Umbilical cord (tissue), 2 donors: ENCODE results near the gene ZCCHC14. TPM values are rescaled to one million over a fixed set of nuclear protein-coding genes. Genes with fewer than 3 reads are reported as not detected.

Experiments
- DNase-seq: peaks from one replicate; pipeline ENCODE4 v3.0.0-alpha.2; 2015; ENCODE audit warnings: low spot score
- total RNA-seq: library from RNA; depleted of rRNA; stranded (reverse); fragments of >200 nt; gene quantifications from one replicate; pipeline ENCODE4 v1.2.3, GENCODE V29; 2014; ENCODE audit warnings: low replicate concordance; ENCODE audit not compliant: insufficient read depth

ZCCHC14 gene
- total RNA-seq: 13.7 TPM

DNA sequence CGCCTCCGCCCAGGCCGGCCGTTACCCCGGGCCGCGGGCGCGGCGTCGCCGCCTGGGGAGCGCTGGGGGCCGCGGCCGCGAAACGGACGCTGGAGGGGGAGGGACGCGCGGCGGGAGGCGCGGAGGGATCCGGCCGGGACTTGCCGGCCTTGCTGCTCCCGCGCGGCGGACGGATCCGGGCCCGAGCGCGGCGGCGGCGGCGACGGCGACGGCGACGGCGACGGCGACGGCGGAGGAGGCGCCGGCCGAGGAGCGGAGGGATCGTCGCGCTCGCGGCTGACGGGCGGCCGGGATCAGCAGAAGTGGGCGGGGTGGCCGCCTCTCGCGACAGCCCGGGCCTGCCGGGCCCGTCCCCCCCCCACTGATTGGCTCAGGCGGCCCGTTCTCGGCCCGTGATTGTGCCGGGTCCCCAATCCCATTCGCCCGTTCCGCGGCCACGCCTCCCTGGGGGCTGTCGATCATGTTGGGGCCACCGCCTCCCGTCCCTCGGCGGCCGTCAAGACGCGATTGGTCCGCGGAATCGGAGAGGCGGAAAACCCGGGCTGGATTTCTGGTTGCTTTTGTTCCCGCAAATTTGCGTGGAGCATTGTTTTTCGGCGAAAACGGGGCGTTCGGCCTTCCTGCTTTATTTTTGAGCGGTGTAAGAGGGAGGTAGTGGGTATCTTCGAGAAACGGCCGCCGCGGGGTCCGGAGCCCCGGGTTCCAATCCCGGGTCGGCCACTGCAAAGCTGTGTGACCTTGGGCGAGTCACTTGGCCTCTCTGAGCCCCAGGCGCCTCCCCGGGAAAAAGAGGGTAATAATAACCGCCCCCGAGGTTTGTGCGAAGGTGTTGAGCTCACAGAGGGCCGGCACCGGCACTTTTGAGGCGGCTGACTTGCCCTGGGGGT, at the start of gene ZCCHC14:
ZCCHC14 (minus strand) TSS at position 304 of the 887 bp plus-strand sequence. CDS start 786 bp downstream, outside the sequence.
- DNase-seq: peak; percentile 99

DNA sequence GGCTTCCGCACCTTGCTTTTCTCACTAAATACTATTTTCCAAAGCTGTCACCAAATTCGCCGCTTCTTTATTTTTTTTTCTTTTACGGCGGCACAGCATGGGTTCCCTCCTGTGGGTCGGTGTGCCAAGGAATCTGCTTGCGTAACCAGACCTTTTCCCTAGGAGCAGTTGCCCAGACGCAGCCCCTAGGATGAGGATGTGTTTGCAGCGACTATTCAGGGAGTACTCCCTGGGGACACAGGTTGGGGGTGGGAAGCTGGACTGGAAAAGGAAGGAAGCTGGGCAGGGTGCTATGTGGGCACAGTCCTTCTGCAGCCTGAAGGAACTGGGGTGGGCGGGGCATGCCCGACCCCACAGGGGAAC, 49.0 kb upstream of the ZCCHC14 start:
- no peak for DNase-seq

- peak; percentile 83 for DNase-seq
Measured at GRCh38 chr16:87541147-87541871, 48.5 kb upstream of the ZCCHC14 start.

GRCh38 chr16:87540897-87541146, 48.0 kb upstream of the ZCCHC14 start:
- no peak for DNase-seq

DNA sequence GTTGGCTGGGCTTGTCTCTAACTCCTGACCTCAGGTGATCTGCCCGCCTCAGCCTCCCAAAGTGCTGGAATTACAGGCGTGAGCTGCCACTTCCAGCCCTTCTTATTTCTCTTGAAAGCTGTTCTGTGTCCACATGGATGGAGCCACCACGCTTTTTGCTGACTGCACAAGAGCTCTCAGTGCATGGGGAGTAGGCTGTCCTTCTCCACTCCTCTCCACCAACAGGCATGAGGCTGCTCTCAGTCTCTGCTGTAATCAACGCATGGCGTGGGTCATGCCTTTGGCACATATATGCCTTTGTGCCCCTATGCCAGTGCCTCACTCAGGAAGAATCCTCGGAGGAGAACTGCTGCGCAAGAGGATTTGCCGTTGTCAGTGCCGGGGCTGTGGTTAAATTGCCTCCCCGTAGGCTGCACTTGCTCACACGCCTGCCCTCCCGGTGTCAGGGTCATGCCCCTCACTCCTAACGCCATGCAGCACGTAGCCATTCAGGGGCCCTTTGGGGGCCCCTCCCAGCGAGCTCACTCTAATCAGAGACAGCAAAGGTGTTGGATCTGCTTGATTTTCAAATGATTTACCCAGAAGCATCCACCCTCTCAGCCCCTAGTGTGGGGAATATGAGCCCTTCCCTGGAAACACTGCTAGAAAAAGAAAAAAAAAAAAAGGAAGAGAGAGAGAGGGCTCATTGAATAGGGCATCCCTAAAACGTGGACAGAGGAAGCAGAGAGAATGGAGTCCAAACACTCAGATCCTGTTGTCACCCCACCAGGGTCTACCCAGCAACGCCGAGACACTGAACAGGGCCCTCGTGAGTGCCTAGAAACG, 47.5 kb upstream of the ZCCHC14 start:
- peak; percentile 54 for DNase-seq

- no peak for DNase-seq
Measured at GRCh38 chr16:87539113-87539512, 46.3 kb upstream of the ZCCHC14 start.

DNA sequence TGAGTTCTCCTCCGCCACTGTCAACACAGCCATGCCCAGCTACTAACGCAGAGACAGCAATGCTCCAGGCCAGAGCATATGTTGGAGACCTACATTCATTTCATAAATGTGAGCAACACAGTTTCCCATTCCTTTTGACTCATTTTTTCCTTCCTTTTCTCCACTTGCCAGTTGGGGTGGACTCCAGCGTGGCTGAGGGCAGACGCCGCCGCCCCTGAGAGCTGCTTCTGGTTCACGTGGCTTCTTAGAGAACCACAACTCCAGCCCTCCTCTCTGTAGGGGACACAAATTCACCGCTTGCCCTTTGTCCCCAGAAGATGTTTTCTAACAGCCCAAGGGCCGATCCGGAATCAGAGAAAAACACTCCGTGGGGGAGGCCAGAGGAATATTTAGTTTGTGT, 45.8 kb upstream of the ZCCHC14 start:
- no peak for DNase-seq

- no peak for DNase-seq
Measured at GRCh38 chr16:87538160-87538559, 45.3 kb upstream of the ZCCHC14 start.

GRCh38 chr16:87536795-87537142, 43.9 kb upstream of the ZCCHC14 start:
- DNase-seq: no peak

DNA sequence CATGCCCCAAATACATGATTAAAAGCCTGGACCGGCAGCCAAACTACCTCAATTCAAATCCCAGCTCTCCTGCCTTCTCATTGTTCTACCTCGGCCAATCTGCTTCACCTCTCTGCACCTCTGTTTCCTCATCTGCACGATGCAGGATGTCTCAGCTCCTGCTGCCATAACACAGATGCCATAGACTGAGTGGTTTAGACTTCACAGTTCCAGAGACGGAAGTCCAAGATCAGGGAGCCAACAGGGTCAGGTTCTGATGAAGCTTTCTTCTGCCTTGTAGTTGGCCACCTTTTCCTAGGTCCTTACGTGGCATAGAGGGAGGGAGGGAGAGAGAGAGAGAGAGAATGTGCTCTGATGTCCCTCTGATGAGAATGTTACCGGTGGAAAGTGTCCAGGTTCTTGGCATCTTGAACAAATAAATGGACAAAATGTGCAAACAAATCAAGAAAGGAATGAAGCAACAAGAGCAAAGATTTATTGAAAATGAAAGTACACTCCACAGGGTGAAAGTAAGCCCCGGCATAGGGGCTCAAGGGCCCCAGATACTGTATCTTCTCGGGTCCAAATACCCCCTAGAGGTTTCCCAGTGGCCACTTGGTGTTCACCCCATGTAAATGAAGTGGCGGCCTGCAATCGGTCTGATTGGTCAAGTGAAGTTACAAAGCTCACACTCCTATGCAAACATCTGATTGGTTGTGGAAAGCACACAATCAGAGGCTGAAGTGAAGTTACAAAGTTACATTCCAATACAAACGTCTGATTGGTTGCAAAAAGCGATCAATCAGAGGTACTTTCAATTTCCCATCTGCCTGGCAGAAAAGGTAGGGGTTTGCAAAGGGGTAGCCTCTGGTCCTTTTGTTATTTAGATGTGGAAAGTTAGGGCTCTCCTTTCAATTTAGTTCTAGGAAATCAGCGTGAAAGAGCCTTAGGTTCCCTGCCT, 43.3 kb upstream of the ZCCHC14 start:
- no peak for DNase-seq

DNA sequence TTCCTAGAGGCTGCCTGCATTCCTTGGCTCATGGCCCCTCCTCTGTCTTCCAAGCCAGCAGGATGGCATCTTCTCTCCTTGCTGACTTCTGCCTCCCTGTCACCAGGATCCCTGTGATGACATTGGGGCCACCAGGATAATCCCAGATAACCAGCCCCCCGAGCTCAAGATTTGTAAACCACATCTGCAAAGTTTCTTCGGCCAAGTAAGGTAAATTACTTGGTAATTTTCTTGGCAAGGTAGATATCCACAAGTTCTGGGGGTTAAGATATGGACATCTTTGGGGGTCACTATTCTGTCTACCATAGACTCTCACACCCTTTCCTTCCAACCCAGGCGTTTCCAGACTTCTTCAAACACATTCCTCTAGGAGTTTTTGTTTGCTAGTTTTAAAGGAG, 42.6 kb upstream of the ZCCHC14 start:
- DNase-seq: no peak

- no peak for DNase-seq
Measured at GRCh38 chr16:87534751-87535150, 41.9 kb upstream of the ZCCHC14 start.

GRCh38 chr16:87534030-87534653, 41.3 kb upstream of the ZCCHC14 start:
- no peak for DNase-seq

- no peak for DNase-seq
Measured at GRCh38 chr16:87533061-87533460, 40.2 kb upstream of the ZCCHC14 start.

DNA sequence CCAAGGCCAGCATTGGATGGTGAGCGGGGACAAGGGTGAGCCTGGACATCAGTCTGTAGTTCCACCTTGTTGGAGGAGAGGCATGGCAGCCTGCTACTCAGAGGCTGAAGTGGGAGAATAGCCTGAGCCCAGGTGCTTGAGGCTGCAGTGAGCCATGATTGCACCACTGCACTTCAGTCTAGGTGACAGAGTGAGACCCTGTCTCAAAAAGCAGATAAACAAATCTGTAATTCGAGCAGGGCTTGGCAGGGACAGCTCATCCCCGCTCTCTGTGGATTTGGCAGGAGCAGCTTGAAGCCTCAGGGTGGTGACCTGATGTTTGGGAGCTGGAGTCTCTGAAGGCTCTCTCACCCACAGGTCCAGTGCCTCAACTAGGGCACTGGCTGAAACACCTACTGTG, 38.6 kb upstream of the ZCCHC14 start:
- no peak for DNase-seq

DNA sequence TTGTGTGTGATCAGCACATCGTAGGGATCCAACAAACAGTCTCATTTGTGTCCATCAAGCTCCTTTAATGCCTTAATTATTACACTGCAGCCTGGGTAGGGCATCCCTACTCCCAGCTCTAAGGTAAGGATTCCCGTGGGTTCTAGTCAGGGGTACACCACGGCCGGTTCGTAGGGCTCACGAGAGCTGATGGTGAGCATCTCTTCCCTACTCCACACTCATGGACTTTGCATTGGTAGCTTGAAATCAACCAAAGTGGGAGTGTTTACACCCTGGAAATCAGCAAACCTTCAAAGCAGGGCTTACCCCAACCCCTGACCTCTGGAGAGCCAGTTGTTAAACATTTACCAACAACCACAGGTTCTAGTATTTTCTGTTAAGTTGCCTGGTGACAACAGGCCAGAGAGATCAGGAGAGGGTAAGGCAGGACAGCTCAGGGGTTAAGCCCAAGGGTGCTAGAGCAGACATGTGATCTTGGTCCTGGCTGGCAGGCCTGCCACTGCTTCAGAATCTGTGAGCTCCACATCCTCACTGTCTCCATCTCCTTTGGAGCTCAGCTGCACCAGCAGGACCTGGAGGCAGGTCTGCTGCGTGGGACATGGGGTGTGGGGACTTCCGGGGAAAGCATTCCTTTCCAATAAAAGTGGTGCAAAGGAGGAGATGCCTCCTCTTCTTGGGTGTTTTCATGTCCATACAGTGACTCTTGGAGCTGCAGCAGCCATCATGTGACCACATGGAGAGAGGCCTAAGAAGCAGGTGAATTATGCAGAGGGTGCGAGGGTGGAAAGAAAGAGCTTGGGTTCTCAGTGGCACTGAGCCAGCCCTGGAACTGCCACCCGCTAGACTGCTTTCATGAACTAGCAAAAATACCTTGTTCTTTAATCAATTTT, 36.1 kb upstream of the ZCCHC14 start:
- DNase-seq: no peak

DNA sequence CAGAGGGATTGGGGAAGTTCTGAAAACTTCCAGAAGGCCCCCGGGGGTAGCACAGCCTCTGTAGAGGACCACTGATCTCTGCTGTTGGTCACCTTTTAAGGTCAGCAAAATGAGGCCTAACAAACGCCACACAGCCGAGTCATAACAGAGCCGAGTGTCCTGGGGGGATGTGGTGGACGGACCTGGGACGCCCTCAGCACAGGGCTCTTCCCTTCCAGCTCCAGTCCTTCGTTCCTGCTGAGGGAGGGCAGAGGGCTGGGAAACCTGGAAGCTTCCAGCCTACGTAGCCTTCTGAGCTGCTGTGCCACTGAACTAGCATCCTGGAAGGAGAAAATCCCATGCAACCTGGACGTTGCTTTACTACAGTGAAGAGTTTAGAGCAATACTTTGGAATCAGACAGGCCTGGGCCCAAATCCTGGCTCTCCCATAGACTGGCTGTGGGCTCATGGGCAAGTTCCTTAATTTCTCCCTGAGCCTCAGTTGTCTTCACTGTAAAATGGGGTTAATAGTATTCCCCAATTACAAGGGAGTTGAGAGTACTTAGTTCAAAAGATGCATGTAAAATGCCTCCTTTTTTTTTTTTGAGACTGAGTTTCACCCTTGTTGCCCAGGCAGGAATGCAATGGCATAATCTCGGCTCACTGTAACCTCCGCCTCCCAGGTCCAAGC, 34.4 kb upstream of the ZCCHC14 start:
- no peak for DNase-seq

- DNase-seq: no peak
Measured at GRCh38 chr16:87526238-87526947, 33.6 kb upstream of the ZCCHC14 start.

- DNase-seq: no peak
Measured at GRCh38 chr16:87525352-87525751, 32.5 kb upstream of the ZCCHC14 start.
